Smooth muscle cell (in vitro differentiated cells): Measurements from ENCODE around the gene THEM5. TPM values are rescaled to one million over a fixed set of nuclear protein-coding genes. Genes with fewer than 3 reads are reported as not detected.

ENCODE experiments used
- DNase-seq: peaks from one replicate; lab custom pipeline; 2025; ENCODE audit not compliant: unreplicated experiment; lab: John Stamatoyannopoulos, UW
- H2AFZ ChIP-seq: fragments of 200-600 bp; sonication (generic); 2 replicates; pipeline ENCODE4 v1.6.0; 2016; ENCODE audit warnings: antibody characterized with exemption, low read depth, mild to moderate bottlenecking
- H3F3A ChIP-seq: fragments of 200-600 bp; sonication (generic); 2 replicates; pipeline ENCODE4 v1.6.0; 2017; ENCODE audit warnings: antibody characterized with exemption, low read depth
- H3K27ac ChIP-seq: fragments of 200-600 bp; sonication (generic); 2 replicates; pipeline ENCODE4 v1.5.1; 2016; ENCODE audit warnings: low read depth, mild to moderate bottlenecking
- H3K27me3 ChIP-seq: fragments of 200-600 bp; sonication (generic); 2 replicates; pipeline ENCODE4 v1.6.1; 2016; ENCODE audit warnings: low read depth, mild to moderate bottlenecking
- H3K36me3 ChIP-seq: fragments of 200-600 bp; sonication (generic); 2 replicates; pipeline ENCODE4 v1.5.1; 2016; ENCODE audit warnings: low read depth
- H3K4me1 ChIP-seq: fragments of 200-600 bp; sonication (generic); 2 replicates; pipeline ENCODE4 v1.5.1; 2016; ENCODE audit warnings: low read depth
- H3K4me2 ChIP-seq: fragments of 200-600 bp; sonication (generic); 2 replicates; pipeline ENCODE4 v1.6.0; 2016; ENCODE audit warnings: mild to moderate bottlenecking
- H3K4me3 ChIP-seq: fragments of 200-600 bp; sonication (generic); 2 replicates; pipeline ENCODE4 v1.5.1; 2016; ENCODE audit warnings: mild to moderate bottlenecking
- H3K79me2 ChIP-seq: fragments of 200-600 bp; sonication (generic); 2 replicates; pipeline ENCODE4 v1.6.0; 2016; ENCODE audit warnings: low read depth, mild to moderate bottlenecking
- H3K9ac ChIP-seq: fragments of 200-600 bp; sonication (generic); 2 replicates; pipeline ENCODE4 v1.6.0; 2016; ENCODE audit warnings: low read depth
- H3K9me3 ChIP-seq: fragments of 200-600 bp; sonication (generic); replicated peaks from 2 replicates; pipeline ENCODE4 v1.5.1; 2016; ENCODE audit warnings: low read depth
- H4K20me1 ChIP-seq: fragments of 200-600 bp; sonication (generic); 2 replicates; pipeline ENCODE4 v1.6.0; 2016; ENCODE audit warnings: low read depth
- WGBS: methylation state at CpG from one replicate; pipeline ENCODE4 v1.1.7; 2016; ENCODE audit warnings: low lambda C conversion rate; 5-methylcytosine and 5-hydroxymethylcytosine counted together
- polyA plus RNA-seq: library from polyadenylated mRNA; unstranded; fragments of >200 nt; fragmentation: Nextera tagmentation; extraction: Ambion mirVana; gene quantifications from 2 replicates; pipeline ENCODE4 v1.2.1, GENCODE V29; 2016
- total RNA-seq: library from RNA; depleted of rRNA; stranded (reverse); fragments of >200 nt; gene quantifications from 2 replicates; pipeline ENCODE4 v1.2.3, GENCODE V29; 2014
- TF ChIP-seq, protein P1 (sequence below): fragments of 200-600 bp; sonication (generic); IDR thresholded peaks from 2 replicates; pipeline ENCODE4 v1.5.1; 2017; ENCODE audit warnings: borderline replicate concordance, mild to moderate bottlenecking, antibody characterized with exemption; ENCODE audit not compliant: insufficient read depth, poor library complexity, severe bottlenecking

THEM5 gene
- total and polyA plus RNA-seq, 2 experiments from 2014 or later: 0.76 to 1.0 TPM

DNA sequence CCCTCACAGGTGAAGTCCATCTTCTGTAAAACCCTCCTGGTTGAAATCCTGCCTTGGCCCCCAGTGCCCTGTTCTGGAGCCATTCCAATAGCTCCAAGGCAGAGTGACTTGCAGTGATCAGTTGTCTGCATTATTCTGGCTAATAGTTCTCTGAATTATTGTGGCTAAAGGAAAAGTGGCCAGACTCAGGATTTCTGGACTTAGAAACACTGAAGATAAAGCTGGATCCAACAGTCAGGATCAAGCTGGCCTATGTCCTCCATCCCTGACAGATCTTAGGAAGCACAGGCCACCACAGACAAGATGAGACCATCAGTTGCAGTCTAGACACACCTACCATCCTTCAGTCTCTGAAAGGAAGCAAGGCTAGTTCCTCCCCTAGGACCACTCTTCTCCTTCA, 13.1 kb downstream of the THEM5 start:
- TF ChIP-seq, protein P1, sequence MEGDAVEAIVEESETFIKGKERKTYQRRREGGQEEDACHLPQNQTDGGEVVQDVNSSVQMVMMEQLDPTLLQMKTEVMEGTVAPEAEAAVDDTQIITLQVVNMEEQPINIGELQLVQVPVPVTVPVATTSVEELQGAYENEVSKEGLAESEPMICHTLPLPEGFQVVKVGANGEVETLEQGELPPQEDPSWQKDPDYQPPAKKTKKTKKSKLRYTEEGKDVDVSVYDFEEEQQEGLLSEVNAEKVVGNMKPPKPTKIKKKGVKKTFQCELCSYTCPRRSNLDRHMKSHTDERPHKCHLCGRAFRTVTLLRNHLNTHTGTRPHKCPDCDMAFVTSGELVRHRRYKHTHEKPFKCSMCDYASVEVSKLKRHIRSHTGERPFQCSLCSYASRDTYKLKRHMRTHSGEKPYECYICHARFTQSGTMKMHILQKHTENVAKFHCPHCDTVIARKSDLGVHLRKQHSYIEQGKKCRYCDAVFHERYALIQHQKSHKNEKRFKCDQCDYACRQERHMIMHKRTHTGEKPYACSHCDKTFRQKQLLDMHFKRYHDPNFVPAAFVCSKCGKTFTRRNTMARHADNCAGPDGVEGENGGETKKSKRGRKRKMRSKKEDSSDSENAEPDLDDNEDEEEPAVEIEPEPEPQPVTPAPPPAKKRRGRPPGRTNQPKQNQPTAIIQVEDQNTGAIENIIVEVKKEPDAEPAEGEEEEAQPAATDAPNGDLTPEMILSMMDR: no peak
- H3F3A ChIP-seq: peaks cover 5% of the 10 kb centered on the region
- H3K4me1 ChIP-seq: peaks cover 3% of the 10 kb centered on the region
- peak overlapping the region; percentile 92 for H3K4me2 ChIP-seq
- H3K9ac ChIP-seq: no peak overlapping the region
- no peak overlapping the region for H2AFZ ChIP-seq
- peak overlapping the region; percentile 25 for H3K27ac ChIP-seq
- H3K36me3 ChIP-seq: no peaks in the 10 kb centered on the region
- H4K20me1 ChIP-seq: no peaks in the 10 kb centered on the region
- peaks cover 29% of the 10 kb centered on the region for H3K27me3 ChIP-seq
- peak overlapping the region; percentile 41 for H3K4me3 ChIP-seq
- H3K79me2 ChIP-seq: no peaks in the 10 kb centered on the region
- no peak for DNase-seq
- no peaks in the 10 kb centered on the region for H3K9me3 ChIP-seq

DNA sequence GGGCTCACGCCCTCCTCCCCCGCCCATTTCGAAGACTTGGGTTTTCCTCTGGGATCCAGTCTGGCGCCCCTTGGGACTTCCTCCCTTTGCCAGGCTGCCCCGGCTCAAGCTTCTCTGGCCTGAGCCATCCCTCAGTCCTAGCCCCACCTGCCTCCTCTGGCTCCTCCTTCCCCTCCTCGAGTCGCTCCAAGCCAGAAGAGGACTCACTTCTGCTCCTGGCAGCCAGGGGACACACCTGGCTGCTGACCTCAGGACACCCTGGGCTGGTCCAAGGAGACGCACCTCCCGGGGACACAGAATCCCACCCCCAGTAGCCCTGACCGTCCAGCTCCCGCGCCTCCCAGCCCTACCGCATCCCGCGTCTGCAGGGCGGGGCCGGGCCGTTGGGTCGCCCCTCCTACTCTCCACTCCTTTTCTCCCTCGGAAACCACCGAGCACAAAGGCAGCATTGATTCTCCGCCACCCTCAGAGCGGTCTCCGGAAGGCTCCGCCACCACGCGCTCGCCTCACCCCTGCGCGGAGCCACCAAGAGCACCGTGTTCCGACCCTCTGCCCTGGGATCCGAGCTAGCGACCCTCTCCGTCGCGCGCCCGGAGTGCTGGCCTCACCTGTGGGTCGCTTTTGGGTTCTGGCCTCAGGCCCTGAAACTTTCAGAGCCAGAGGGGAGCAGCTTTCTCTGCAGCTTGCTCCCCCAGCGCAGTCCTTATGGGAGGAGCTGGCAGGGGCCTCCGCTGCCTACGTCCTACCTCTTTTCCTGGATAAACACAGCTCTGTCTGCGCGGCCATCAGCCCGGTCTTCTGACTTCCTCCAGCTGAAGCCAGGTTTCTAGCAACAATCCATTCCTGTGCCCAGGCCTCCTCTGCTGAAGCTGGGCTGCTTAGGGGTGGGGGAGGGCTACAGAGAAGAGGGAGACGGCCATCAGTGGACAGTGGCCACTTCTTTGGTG, 13.8 kb downstream of the THEM5 start, which contains the start of gene C2CD4D:
C2CD4D (minus strand) TSS at position 364 of the 947 bp plus-strand sequence. CDS start 831 bp downstream, outside the sequence.
- Histone ChIP-seq H3K79me2 (no peaks in the 10 kb centered on the region), H3K9ac (no peak within 1 kb of the TSS), H3K36me3 (no peaks in the 10 kb centered on the region), H3K27ac (peak within 1 kb of the TSS; percentile 25), H3K4me2 (peak within 1 kb of the TSS; percentile 92), H2AFZ (peak within 1 kb of the TSS; percentile 64), H4K20me1 (no peaks in the 10 kb centered on the region), H3K4me3 (peak within 1 kb of the TSS; percentile 41), H3F3A (peaks cover 5% of the 10 kb centered on the region), H3K4me1 (peaks cover 3% of the 10 kb centered on the region), H3K9me3 (no peaks in the 10 kb centered on the region), H3K27me3 (peaks cover 29% of the 10 kb centered on the region)
- WGBS: 6% methylated on average over 46 of the region's 47 CpGs
- TF ChIP-seq, protein P1: no peak
- no peak for DNase-seq

DNA sequence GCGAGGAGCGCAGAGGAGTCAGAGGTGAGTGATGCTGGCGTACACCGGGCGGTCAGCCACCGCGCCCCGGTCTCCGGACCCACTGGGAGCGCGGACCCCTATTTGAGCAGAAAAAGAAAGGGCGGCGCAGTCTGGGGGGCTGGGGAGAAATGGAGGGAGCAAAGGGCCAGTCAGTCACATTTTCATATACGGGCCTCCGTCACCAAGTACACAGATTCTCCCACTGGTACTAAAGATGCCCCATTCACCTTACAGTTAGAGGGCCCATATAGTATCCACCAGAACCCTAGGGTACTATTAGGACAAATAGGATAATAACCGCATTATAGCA, 14.5 kb downstream of the THEM5 start:
- Histone ChIP-seq H3K4me2 (peak overlapping the region; percentile 92), H3K36me3 (no peaks in the 10 kb centered on the region), H3K9ac (no peak overlapping the region), H3K79me2 (no peaks in the 10 kb centered on the region), H3K9me3 (no peaks in the 10 kb centered on the region), H4K20me1 (no peaks in the 10 kb centered on the region), H3K27ac (no peak overlapping the region), H3F3A (peaks cover 5% of the 10 kb centered on the region), H3K4me3 (peak overlapping the region; percentile 41), H2AFZ (peak overlapping the region; percentile 64), H3K4me1 (peaks cover 3% of the 10 kb centered on the region), H3K27me3 (peaks cover 29% of the 10 kb centered on the region)
- WGBS: 10% methylated on average over 16 of the region's 16 CpGs
- no peak for DNase-seq
- TF ChIP-seq, protein P1: no peak
